T-cell (primary cell): Measurements from ENCODE around the gene POU4F1. TPM values are rescaled to one million over a fixed set of nuclear protein-coding genes. Genes with fewer than 3 reads are reported as not detected.

Source experiments
- ATAC-seq, 4 experiments: fragments of 200-7000 bp in 3 of 4; fragments of 150-1000 bp in 1 of 4; cut with Tn5 transposase; replicated peaks in 1 of 4; 1 replicate in 3 of 4; 2 replicates in 1 of 4; pipeline ENCODE4 v1.10.0; 2021; ENCODE audit warnings: moderate library complexity in 3 of 4, mild to moderate bottlenecking in 2 of 4, moderate number of reproducible peaks in 1 of 4
- CTCF ChIA-PET, 2 donors: fragments of 300-600 bp; sonication (Branson Sonifier 250); formaldehyde crosslinking; loops; one replicate each; lab custom pipeline; 2022; ENCODE audit warnings: antibody characterized with exemption in 2 of 2; lab: Charles Lee
- POLR2A ChIA-PET, 2 donors: fragments of 300-600 bp; sonication (Branson Sonifier 250); formaldehyde crosslinking; loops; one replicate each; lab custom pipeline; 2022; ENCODE audit warnings: antibody characterized with exemption in 2 of 2; lab: Charles Lee
- DNase-seq, 35 experiments: peaks; one replicate each; pipeline versions ENCODE4 v3.0.0 to v3.0.0-alpha.2; 2013 to 2023
- H3K27ac ChIP-seq: one replicate; pipeline ENCODE4 v1.5.1; 2013; ENCODE audit warnings: low read length
- H3K27me3 ChIP-seq, 2 experiments: replicated peaks in 1 of 2; 1 replicate in 1 of 2; 2 replicates in 1 of 2; pipeline versions ENCODE4 v1.6.1 to v1.7.0; 2013; ENCODE audit warnings: low read length in 1 of 2, mixed read lengths in 1 of 2; ENCODE audit not compliant: control insufficient read depth in 2 of 2, insufficient read depth in 2 of 2; ENCODE audit errors: extremely low read depth in 1 of 2
- H3K36me3 ChIP-seq, 2 donors: 1 replicate in 1 of 2; 2 replicates in 1 of 2; pipeline versions ENCODE4 v1.6.1 to v1.7.0; 2013; ENCODE audit warnings: low read length in 1 of 2; ENCODE audit not compliant: control insufficient read depth in 2 of 2, insufficient read depth in 1 of 2; ENCODE audit errors: extremely low read depth in 1 of 2
- H3K4me1 ChIP-seq, 2 experiments: 1 replicate in 1 of 2; 2 replicates in 1 of 2; pipeline versions ENCODE4 v1.6.1 to v1.7.0; 2013; ENCODE audit warnings: low read length in 2 of 2, mixed read lengths in 1 of 2; ENCODE audit not compliant: insufficient read depth in 2 of 2, control insufficient read depth in 1 of 2; ENCODE audit errors: extremely low read depth in 1 of 2
- H3K4me3 ChIP-seq, 2 donors: 1 replicate in 1 of 2; 2 replicates in 1 of 2; pipeline versions ENCODE4 v1.5.1 to v1.7.0; 2013; ENCODE audit warnings: mild to moderate bottlenecking in 2 of 2, low read length in 1 of 2, moderate library complexity in 1 of 2; ENCODE audit not compliant: control insufficient read depth in 1 of 2; ENCODE audit errors: extremely low read depth in 1 of 2
- H3K9me3 ChIP-seq: 2 replicates; pipeline ENCODE4 v1.7.0; 2013
- H3K27ac Mint-ChIP-seq, 2 donors: one replicate each; pipeline ENCODE4 v1.8.0; 2020 to 2021; ENCODE audit warnings: mild to moderate bottlenecking in 2 of 2, mixed read lengths in 2 of 2
- H3K27me3 Mint-ChIP-seq, 2 donors: one replicate each; pipeline ENCODE4 v1.8.0; 2021 to 2022; ENCODE audit warnings: mixed read lengths in 2 of 2
- H3K36me3 Mint-ChIP-seq: one replicate; pipeline ENCODE4 v1.8.0; 2021; ENCODE audit warnings: mixed read lengths
- H3K4me1 Mint-ChIP-seq, 3 donors: one replicate each; pipeline ENCODE4 v1.8.0; 2020 to 2022; ENCODE audit warnings: mixed read lengths in 3 of 3, mild to moderate bottlenecking in 1 of 3
- H3K4me3 Mint-ChIP-seq, 3 donors: one replicate each; pipeline ENCODE4 v1.8.0; 2020 to 2022; ENCODE audit warnings: mild to moderate bottlenecking in 3 of 3, mixed read lengths in 3 of 3, moderate library complexity in 3 of 3
- H3K9me3 Mint-ChIP-seq, 3 donors: one replicate each; pipeline ENCODE4 v1.8.0; 2020 to 2022; ENCODE audit warnings: mixed read lengths in 3 of 3
- WGBS: methylation state at CpG from one replicate; pipeline ENCODE4 v1.1.5; 2013; ENCODE audit warnings: missing lambda C conversion rate; ENCODE audit not compliant: insufficient coverage; 5-methylcytosine and 5-hydroxymethylcytosine counted together
- total RNA-seq, 35 experiments: library from RNA in 6 of 35; stranded (reverse) in 6 of 35; fragments of 120-200 nt in 1 of 35; gene quantifications; one replicate each; pipeline versions ENCODE4 v1.2.1 to v1.2.4 and lab custom pipeline; 2013 to 2026

The POU4F1 gene
- total RNA-seq, 5 donors from 2014 or later (not counting 1 experiment from before 2014, with no cell fraction given) = 0.07 to 0.13 (median 0.10) TPM; not detected in 1

DNA sequence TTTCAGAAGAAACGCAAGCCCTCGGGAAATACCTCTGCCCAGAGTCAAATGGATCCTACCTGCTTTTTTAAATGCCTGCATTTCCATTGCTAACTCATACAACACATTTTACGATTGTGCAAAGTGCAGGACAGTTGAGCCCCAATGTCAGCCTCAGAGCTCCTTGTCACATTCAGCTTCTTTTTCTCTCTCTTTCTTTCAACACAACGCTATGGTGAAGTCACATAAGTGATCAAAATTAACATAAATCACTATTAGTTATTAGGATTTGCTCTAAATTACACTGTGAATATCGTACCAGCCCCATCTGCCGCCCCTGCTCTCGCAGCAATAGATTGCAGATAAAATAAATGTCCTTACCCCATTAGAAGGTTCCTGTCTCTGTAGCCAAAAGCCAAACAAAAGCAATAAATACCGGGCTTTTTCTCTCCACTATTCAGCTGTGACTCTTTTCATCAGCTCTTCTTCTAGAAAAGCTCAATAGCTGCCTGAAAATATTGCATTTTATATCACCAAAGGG is 8.8 kb downstream of the POU4F1 start:
- H3K4me1 Mint-ChIP-seq = peaks cover under 1 to 7% (median 2%) of the 10 kb centered on the region in 3 donors
- DNase-seq (no peak), ATAC-seq (no peak)
- peaks cover under 1 to 9% (median 7%) of the 10 kb centered on the region in 3 donors for H3K9me3 Mint-ChIP-seq
- peak overlapping the region in 1 of 2 donors; percentile 37 for H3K27ac Mint-ChIP-seq
- POLR2A ChIA-PET = no interaction called here
- Histone ChIP-seq H3K27me3 (peaks cover 28 to 43% of the 10 kb centered on the region in 2 experiments), H3K4me3 (no peak overlapping the region), H3K27ac (no peak overlapping the region), H3K4me1 (peaks cover 4 to 20% of the 10 kb centered on the region in 2 experiments), H3K36me3 (no peaks in the 10 kb centered on the region), H3K9me3 (no peaks in the 10 kb centered on the region)
- peaks cover 75 to 85% of the 10 kb centered on the region in 2 donors for H3K27me3 Mint-ChIP-seq
- CTCF ChIA-PET = no interaction called here
- no peak overlapping the region for H3K4me3 Mint-ChIP-seq
- no peaks in the 10 kb centered on the region for H3K36me3 Mint-ChIP-seq
- WGBS = 14% methylated on average over 6 of the region's 8 CpGs

DNA sequence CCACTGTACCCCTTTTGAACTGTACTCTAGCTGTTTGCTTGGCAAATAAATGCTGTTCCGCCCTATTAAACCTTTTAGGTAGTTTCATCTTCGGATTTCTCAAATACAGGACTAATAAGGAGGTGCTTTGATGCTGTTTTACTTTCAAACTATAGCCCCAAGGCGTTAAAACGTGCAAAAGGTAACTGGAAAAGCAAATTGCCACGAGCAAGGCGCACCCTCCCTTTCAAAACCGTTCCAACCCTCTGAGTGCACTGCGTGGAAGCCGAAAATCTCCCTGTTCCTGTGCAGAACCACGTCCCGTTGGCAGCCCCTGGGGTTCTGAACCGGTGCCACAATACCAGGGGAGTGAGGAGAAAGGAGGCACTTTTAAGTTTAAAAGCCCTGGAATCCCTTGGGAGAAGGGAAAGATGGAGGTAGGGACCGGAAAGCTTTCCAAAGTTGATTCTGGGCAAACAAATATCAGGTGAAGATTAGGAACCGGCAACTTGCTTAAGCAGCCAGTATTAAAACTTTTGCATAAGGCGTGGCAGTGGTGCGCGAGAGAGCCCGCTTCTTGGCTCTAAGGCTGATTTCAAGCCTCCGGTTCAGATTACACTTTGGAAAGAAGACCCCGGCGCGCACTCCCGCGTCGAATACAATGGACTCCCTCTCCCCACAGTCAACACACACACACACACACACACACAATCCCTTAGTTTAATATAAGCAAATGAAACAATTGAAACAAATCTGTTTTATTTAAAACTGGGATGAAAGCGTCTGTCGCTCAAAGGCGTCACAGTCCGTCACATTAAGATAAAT is 9.5 kb downstream of the POU4F1 start:
- Histone ChIP-seq H3K4me3 (no peak overlapping the region), H3K9me3 (no peaks in the 10 kb centered on the region), H3K27me3 (peaks cover 25 to 46% of the 10 kb centered on the region in 2 experiments), H3K4me1 (peaks cover 4 to 20% of the 10 kb centered on the region in 2 experiments), H3K27ac (no peak overlapping the region), H3K36me3 (no peaks in the 10 kb centered on the region)
- WGBS = 20% methylated on average over 18 of the region's 29 CpGs
- no peak for DNase-seq
- Mint-ChIP-seq H3K9me3 (peaks cover 4 to 10% (median 7%) of the 10 kb centered on the region in 3 donors), H3K4me1 (peaks cover 0 to 7% (median 2%) of the 10 kb centered on the region in 3 donors), H3K36me3 (no peaks in the 10 kb centered on the region), H3K27ac (peak overlapping the region in 1 of 2 donors; percentile 19), H3K27me3 (peaks cover 75 to 86% of the 10 kb centered on the region in 2 donors), H3K4me3 (no peak overlapping the region)
- ATAC-seq = no peak
- ChIA-PET CTCF (interaction anchor here in 1 of 2 donors (0.7 kb wide), 1 partner anchor 64 kb away, joined by 3 read pairs; no protein-coding TSS in a partner anchor), POLR2A (no interaction called here)

DNA sequence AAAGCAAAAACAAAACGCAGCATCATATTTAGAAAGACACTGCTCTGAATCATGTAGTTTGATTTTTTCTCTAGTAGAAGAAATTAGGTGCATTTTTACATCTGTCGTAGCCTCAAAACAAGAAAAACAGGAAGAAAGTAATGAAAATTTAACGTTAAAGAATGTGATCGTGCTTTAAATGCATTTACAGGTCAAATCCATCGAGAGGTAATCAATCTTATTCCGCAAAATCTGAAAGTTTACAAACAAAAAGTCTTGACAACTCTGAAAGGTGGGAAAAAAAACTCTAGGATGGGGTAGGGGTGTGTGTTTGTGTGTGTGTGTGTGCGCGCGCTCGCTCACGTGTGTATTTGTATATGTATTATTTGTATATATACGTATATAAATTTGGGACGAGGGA is 10.2 kb downstream of the POU4F1 start:
- ATAC-seq = no peak
- Histone ChIP-seq H3K36me3 (no peaks in the 10 kb centered on the region), H3K4me3 (no peak overlapping the region), H3K27ac (no peak overlapping the region), H3K9me3 (no peaks in the 10 kb centered on the region), H3K4me1 (peaks cover 4 to 20% of the 10 kb centered on the region in 2 experiments), H3K27me3 (peaks cover 25 to 46% of the 10 kb centered on the region in 2 experiments)
- peaks cover 77 to 87% of the 10 kb centered on the region in 2 donors for H3K27me3 Mint-ChIP-seq
- CTCF ChIA-PET = interaction anchor here in 1 of 2 donors (0.7 kb wide), 1 partner anchor 65 kb away, joined by 3 read pairs; no protein-coding TSS in a partner anchor
- POLR2A ChIA-PET = no interaction called here
- peaks cover 4 to 10% (median 7%) of the 10 kb centered on the region in 3 donors for H3K9me3 Mint-ChIP-seq
- DNase-seq = no peak
- no peak overlapping the region for H3K4me3 Mint-ChIP-seq
- H3K36me3 Mint-ChIP-seq = no peaks in the 10 kb centered on the region
- 21% methylated on average over 4 of the region's 13 CpGs for WGBS
- peaks cover 0 to 7% (median 2%) of the 10 kb centered on the region in 3 donors for H3K4me1 Mint-ChIP-seq
- no peak overlapping the region for H3K27ac Mint-ChIP-seq

DNA sequence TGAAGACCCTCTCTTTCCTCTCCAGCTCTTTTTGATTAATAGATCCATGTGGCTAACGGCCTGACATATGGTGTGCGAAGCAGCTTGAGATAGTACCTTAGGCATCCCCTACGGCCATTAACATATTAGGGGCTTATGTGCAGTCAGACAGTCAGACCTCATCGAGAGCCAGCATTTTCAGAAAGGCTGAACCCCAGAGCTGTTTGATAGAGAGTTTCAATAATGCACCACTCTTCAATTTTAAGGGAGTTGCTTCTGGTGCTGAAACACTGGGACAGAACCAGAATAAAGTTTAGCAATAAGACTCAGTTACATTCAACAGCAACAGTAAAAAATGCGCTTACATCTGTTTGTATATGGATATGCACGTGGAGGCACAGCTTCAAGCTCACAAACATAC is 10.8 kb downstream of the POU4F1 start:
- Histone ChIP-seq H3K36me3 (no peaks in the 10 kb centered on the region), H3K4me3 (no peak overlapping the region), H3K9me3 (no peaks in the 10 kb centered on the region), H3K27me3 (peaks cover 26 to 46% of the 10 kb centered on the region in 2 experiments), H3K27ac (no peak overlapping the region), H3K4me1 (peaks cover 4 to 20% of the 10 kb centered on the region in 2 experiments)
- no peaks in the 10 kb centered on the region for H3K36me3 Mint-ChIP-seq
- H3K4me3 Mint-ChIP-seq = no peak overlapping the region
- peaks cover 1 to 7% (median 2%) of the 10 kb centered on the region in 3 donors for H3K4me1 Mint-ChIP-seq
- no peak for DNase-seq
- peak overlapping the region in 1 of 2 donors; percentile 68 for H3K27ac Mint-ChIP-seq
- peaks cover 81 to 87% of the 10 kb centered on the region in 2 donors for H3K27me3 Mint-ChIP-seq
- WGBS = no CpG with 5 or more reads among the region's 6 CpGs
- ATAC-seq = no peak
- ChIA-PET POLR2A (no interaction called here), CTCF (interaction anchor here in 1 of 2 donors (0.7 to 0.9 kb wide), 2 partner anchors 15 to 65 kb away, joined by 3 read pairs; no protein-coding TSS in a partner anchor)
- peaks cover 4 to 8% (median 7%) of the 10 kb centered on the region in 3 donors for H3K9me3 Mint-ChIP-seq

DNA sequence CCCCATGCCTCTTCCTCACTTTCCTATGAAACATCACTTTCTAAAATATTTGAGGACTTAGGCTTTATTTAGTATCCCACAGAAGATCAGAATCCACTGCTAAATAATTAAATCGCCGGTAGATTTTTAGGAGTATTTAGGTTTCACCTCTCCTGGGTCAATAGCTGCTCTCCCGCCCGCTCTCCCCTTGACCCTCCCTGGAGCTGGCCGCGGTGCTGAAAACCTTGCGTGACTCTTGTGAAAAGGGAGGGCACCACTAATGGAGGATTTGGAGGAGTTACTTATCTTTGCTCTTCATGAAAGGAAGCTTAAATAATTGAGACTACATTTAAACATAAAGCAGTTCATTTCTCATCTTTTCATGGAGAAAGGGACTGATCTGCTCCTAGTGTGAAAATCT is 14.1 kb downstream of the POU4F1 start:
- Histone ChIP-seq H3K36me3 (no peaks in the 10 kb centered on the region), H3K27me3 (peaks cover 24 to 28% of the 10 kb centered on the region in 2 experiments), H3K27ac (no peak overlapping the region), H3K9me3 (no peaks in the 10 kb centered on the region), H3K4me1 (peaks cover 0 to 3% of the 10 kb centered on the region in 2 experiments), H3K4me3 (no peak overlapping the region)
- Mint-ChIP-seq H3K27ac (no peak overlapping the region), H3K36me3 (no peaks in the 10 kb centered on the region), H3K9me3 (peaks cover 4 to 7% (median 5%) of the 10 kb centered on the region in 3 donors), H3K27me3 (peaks cover 77 to 87% of the 10 kb centered on the region in 2 donors), H3K4me1 (peaks cover 4 to 8% (median 7%) of the 10 kb centered on the region in 3 donors), H3K4me3 (no peak overlapping the region)
- POLR2A ChIA-PET = interaction anchor here (0.5 to 1.0 kb wide), 2 partner anchors 25 to 77 kb away, joined by 3 read pairs; no protein-coding TSS in a partner anchor
- WGBS = no CpG with 5 or more reads among the region's 7 CpGs
- CTCF ChIA-PET = no interaction called here
- DNase-seq (no peak), ATAC-seq (no peak)

DNA sequence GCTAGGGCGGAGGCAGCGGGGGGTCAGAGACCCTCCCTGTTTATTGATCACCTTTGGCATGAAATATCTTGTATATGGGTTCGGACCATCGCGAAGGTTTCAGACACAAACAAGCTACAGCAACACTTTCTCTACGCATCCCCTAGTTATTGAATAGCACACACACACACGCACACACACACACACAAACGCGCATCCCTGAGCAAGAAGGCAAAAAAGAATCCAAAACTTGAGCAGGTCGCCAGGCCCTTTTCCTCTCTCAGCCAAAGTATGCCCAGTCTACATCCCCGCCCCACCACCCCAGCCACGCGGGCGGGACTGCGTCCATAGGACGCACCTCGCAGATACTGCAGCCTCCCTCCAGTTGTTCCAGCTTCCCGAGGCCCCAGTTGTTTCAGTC is 16.0 kb downstream of the POU4F1 start:
- H3K36me3 Mint-ChIP-seq = no peaks in the 10 kb centered on the region
- H3K27ac Mint-ChIP-seq = no peak overlapping the region
- ChIA-PET CTCF (no interaction called here), POLR2A (no interaction called here)
- peak overlapping the region in 1 of 3 donors; percentile 18 for H3K4me3 Mint-ChIP-seq
- H3K4me1 ChIP-seq = peaks cover 0 to 3% of the 10 kb centered on the region in 2 experiments
- DNase-seq (no peak), ATAC-seq (no peak)
- peaks cover 4 to 8% (median 7%) of the 10 kb centered on the region in 3 donors for H3K4me1 Mint-ChIP-seq
- H3K27me3 ChIP-seq = peaks cover 14 to 19% of the 10 kb centered on the region in 2 experiments
- no peak overlapping the region for H3K4me3 ChIP-seq
- H3K27ac ChIP-seq = no peak overlapping the region
- H3K9me3 Mint-ChIP-seq = peaks cover 4 to 7% (median 5%) of the 10 kb centered on the region in 3 donors
- no peaks in the 10 kb centered on the region for H3K36me3 ChIP-seq
- WGBS = 16% methylated on average over 10 of the region's 18 CpGs
- no peaks in the 10 kb centered on the region for H3K9me3 ChIP-seq
- H3K27me3 Mint-ChIP-seq = peaks cover 65 to 74% of the 10 kb centered on the region in 2 donors
